Measurements from ENCODE around the gene ANKRD30A. TPM values are rescaled to one million over a fixed set of nuclear protein-coding genes. Genes with fewer than 3 reads are reported as not detected.
"Not testable (repeated sequence)": the region's sequence is repeated elsewhere in the genome, so short reads cannot be mapped to it uniquely, and the experiment has no call there.

Gene ANKRD30A
- total and polyA plus RNA-seq, 7 donors, result not detected

DNA sequence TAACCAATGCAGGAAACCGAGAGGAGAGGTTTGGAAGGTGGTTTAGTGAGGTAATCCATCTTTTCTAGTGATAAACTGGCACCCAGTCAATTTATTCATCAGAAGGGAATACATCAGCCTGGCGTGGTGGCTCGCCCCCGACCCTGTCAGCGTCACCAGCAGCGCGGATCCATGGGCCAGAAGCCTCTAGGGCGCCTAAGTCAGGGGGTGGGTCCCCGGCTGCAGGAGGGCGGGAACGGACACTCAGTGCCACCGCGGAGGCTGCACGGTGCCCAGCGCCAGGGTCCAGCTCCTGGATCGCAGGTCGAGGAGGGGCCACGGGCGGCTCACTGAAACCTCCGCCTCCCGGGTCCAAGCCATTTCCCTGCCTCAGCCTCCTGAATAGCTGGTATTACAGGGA lies 866 bp upstream of the ANKRD30A start:
- intact Hi-C loops (cut with DNase I), result no loop called here

DNA sequence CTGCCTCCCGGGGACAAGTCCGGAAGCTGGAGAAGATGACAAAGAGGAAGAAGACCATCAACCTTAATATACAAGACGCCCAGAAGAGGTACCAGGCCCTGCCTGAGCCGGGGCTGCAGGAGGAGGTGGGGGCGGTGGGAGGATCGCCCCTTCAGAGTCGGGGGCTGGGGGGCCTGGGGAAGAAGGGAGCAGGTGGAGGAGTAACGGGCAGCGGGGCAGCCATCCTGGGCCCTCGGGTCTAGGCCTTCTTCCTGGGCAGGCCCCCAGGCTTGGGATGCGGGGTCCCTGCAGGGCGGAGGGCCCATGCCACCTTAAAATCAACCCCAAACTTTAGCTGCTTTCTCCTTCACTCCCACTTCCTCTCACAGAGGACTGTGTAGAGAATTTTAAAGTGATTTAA lies 523 bp downstream of the ANKRD30A start:
- TF ChIP-seq POLR2AphosphoS5 (IDR thresholded peaks at IDR 0.05) (no peak), EP300 (IDR thresholded peaks at IDR 0.05) (no peak), POLR2A (IDR thresholded peaks at IDR 0.05) (no peak)
- TF ChIP-seq, protein P1, sequence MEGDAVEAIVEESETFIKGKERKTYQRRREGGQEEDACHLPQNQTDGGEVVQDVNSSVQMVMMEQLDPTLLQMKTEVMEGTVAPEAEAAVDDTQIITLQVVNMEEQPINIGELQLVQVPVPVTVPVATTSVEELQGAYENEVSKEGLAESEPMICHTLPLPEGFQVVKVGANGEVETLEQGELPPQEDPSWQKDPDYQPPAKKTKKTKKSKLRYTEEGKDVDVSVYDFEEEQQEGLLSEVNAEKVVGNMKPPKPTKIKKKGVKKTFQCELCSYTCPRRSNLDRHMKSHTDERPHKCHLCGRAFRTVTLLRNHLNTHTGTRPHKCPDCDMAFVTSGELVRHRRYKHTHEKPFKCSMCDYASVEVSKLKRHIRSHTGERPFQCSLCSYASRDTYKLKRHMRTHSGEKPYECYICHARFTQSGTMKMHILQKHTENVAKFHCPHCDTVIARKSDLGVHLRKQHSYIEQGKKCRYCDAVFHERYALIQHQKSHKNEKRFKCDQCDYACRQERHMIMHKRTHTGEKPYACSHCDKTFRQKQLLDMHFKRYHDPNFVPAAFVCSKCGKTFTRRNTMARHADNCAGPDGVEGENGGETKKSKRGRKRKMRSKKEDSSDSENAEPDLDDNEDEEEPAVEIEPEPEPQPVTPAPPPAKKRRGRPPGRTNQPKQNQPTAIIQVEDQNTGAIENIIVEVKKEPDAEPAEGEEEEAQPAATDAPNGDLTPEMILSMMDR (IDR thresholded peaks at IDR 0.05), result no peak
- Histone ChIP-seq H3K27ac (no peak overlapping the region), H3K9me3 (peaks cover 0 to 10% (median 0%) of the 10 kb centered on the region in 4 donors), H3K4me3 (no peak overlapping the region), H3K27me3 (no peaks in the 10 kb centered on the region), H3K36me3 (no peaks in the 10 kb centered on the region), H3K4me1 (no peaks in the 10 kb centered on the region)
- WGBS, 2 donors, result 91 to 95% methylated on average over 12 of the region's 12 CpGs
- DNase-seq, result no peak
- intact Hi-C loops (cut with DNase I), result no loop called here

More for the DNA sequence above, 866 bp upstream of the ANKRD30A start:
- no peak for TF ChIP-seq POLR2AphosphoS5 (IDR thresholded peaks at IDR 0.05)
- TF ChIP-seq POLR2A (IDR thresholded peaks at IDR 0.05), result no peak
- TF ChIP-seq, protein P1 (IDR thresholded peaks at IDR 0.05), result no peak
- TF ChIP-seq EP300 (IDR thresholded peaks at IDR 0.05), result no peak
- Histone ChIP-seq H3K4me3 (no peak overlapping the region), H3K36me3 (no peaks in the 10 kb centered on the region), H3K4me1 (no peaks in the 10 kb centered on the region), H3K27ac (no peak overlapping the region), H3K9me3 (peaks cover 0 to 10% (median 0%) of the 10 kb centered on the region in 4 donors), H3K27me3 (no peaks in the 10 kb centered on the region)
- 94 to 95% methylated on average over 21 of the region's 21 CpGs for WGBS, 2 donors
- DNase-seq, result no peak

DNA sequence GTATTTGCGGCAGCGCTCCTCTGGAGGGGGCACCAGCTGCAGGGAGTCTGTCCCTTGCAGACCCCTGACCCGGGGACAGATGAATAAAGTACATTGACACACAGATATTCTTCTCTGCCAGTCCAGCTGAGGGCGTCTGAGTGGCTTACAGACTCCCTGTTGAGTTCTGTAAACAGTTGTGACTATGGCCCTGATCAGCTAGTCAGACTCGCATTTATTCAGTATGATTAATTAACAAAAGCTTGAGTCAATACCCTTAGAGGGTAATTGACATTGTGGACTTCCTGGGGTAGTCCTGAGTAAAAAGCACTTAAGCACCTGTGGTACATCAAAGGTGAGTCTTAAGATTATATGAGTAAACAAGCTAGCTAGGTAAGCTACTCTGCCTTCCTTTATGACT lies 21.0 kb downstream of the ANKRD30A start:
- 18 to 23% methylated on average over 5 of the region's 5 CpGs for WGBS, 2 donors
- H3K27me3 ChIP-seq, result no peaks in the 10 kb centered on the region
- H3K9me3 ChIP-seq, result no peaks in the 10 kb centered on the region
- no peaks in the 10 kb centered on the region for H3K36me3 ChIP-seq
- intact Hi-C loops (cut with DNase I), result no loop called here
- H3K27ac ChIP-seq, result no peak overlapping the region
- no peak overlapping the region for H3K4me3 ChIP-seq
- H3K4me1 ChIP-seq, result no peaks in the 10 kb centered on the region
- no peak for DNase-seq
- TF ChIP-seq POLR2A (IDR thresholded peaks at IDR 0.05) (no peak), EP300 (IDR thresholded peaks at IDR 0.05) (no peak), POLR2AphosphoS5 (IDR thresholded peaks at IDR 0.05) (no peak)
- TF ChIP-seq, protein P1 (IDR thresholded peaks at IDR 0.05), result no peak

DNA sequence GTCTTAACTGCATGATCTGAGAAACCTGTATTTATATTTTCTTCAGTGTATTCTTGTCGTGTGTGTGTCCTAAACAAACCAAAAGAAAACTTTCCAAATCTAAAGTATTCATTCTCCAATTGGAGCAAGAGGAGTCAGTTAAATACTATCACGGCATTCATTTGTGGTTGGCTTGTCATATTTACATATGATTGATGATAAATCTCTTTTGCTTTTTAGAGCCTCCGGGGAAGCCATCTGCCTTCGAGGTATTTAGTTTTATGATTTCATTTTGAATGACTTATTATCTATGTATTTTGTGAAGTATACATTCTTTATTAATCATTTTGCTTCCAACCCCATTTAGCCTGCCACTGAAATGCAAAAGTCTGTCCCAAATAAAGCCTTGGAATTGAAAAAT lies 37.0 kb downstream of the ANKRD30A start:
- H3K4me3 ChIP-seq; intact Hi-C loops (cut with DNase I); H3K4me1 ChIP-seq; H3K36me3 ChIP-seq; H3K9me3 ChIP-seq; H3K27ac ChIP-seq; DNase-seq; H3K27me3 ChIP-seq: not testable (repeated sequence)
- 73 to 81% methylated on average over 4 of the region's 4 CpGs for WGBS, 2 donors

DNA sequence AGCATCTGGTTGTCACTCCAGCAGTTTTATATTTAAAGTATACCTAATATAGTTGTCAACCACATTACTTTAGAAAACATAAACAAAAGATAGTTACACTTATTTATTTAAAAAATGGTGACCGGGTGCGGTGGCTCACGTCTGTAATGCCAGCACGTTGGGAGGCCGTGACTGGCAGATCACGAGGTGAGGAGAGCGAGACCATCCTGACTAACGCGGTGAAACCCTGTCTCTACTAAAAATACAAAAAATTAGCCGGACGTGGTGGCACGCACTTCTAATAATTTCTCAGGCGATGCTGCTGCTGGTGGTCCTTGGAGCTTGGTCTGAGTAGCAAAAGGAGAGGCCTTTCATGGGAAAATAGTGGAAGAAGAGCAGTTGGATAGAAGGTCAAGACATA lies 46.5 kb downstream of the ANKRD30A start:
- H3K27ac ChIP-seq; intact Hi-C loops (cut with DNase I); H3K36me3 ChIP-seq; H3K4me3 ChIP-seq; H3K9me3 ChIP-seq; H3K27me3 ChIP-seq; H3K4me1 ChIP-seq: not testable (repeated sequence)
- DNase-seq, result peak; percentile 72
- WGBS, 2 donors, result 73 to 88% methylated on average over 11 to 13 of the region's 13 CpGs

DNA sequence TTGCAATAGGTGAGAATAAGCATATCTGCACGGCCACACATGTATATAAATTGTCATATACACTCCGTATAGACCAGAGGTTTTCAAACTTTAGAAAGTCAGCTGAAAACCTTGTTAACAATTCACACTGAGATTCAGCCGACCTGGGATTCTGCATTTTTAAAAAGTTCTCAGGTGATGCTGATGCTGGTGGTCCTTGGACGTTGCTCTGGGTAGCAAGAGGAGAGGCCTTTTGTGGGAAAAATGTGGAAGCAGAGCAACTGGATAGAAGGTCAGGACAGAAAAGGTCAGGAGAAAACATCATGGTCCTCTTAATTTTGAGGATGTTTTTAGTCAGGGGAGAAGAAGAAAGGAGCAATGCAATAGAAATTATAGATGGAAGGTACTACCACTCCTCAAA lies 52.9 kb downstream of the ANKRD30A start:
- 67 to 69% methylated on average over 4 of the region's 4 CpGs for WGBS, 2 donors
- intact Hi-C loops (cut with DNase I); DNase-seq; H3K27me3 ChIP-seq; H3K4me3 ChIP-seq; H3K27ac ChIP-seq; H3K36me3 ChIP-seq; H3K4me1 ChIP-seq; H3K9me3 ChIP-seq: not testable (repeated sequence)

DNA sequence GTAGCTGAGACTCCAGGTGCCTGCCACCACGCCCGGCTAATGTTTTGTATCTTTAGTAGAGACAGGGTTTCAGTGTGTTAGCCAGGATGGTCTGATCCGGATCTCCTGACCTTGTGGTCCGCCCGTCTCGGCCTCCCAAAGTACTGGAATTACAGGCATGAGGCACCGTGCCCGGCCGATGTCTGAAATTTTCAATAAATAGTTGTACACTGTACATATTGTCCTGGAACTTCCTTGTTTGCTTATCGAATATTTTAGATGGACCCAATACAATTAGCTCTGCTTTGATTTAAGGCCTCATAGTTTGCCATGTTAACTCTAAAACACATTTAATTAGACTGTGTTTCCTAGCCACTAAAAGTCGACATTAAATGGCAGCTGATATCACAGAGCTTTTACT lies 57.3 kb downstream of the ANKRD30A start:
- intact Hi-C loops (cut with DNase I); H3K4me1 ChIP-seq: not testable (repeated sequence)
- 84 to 93% methylated on average over 6 of the region's 11 CpGs for WGBS, 2 donors

More for the DNA sequence above, 57.3 kb downstream of the ANKRD30A start:
- H3K36me3 ChIP-seq, H3K4me3 ChIP-seq, H3K27me3 ChIP-seq, H3K9me3 ChIP-seq, H3K27ac ChIP-seq, DNase-seq: not testable (repeated sequence)
